Measurements from ENCODE around the gene TPD52L2.
"Not testable (repeated sequence)": the region's sequence is repeated elsewhere in the genome, so short reads cannot be mapped to it uniquely, and the experiment has no call there.

The TPD52L2 gene

DNA sequence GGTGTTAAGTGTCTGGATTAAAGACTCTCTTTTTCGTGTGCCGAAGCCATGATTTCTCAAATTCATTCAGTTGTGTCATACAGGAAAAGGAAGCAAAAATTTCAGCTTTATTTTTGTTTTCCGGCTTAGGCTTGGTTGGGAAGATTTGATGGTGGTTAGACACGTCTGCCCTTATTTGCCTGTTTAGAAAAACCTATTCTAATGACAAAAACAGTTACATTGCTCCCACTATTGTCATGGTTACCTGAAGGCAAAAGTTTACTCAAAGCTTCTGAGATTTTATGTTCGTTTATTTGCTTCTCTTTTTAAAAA, 30.8 kb downstream of the TPD52L2 start:
- DNase-seq (ENCODE audit: low read depth): no peak

DNA sequence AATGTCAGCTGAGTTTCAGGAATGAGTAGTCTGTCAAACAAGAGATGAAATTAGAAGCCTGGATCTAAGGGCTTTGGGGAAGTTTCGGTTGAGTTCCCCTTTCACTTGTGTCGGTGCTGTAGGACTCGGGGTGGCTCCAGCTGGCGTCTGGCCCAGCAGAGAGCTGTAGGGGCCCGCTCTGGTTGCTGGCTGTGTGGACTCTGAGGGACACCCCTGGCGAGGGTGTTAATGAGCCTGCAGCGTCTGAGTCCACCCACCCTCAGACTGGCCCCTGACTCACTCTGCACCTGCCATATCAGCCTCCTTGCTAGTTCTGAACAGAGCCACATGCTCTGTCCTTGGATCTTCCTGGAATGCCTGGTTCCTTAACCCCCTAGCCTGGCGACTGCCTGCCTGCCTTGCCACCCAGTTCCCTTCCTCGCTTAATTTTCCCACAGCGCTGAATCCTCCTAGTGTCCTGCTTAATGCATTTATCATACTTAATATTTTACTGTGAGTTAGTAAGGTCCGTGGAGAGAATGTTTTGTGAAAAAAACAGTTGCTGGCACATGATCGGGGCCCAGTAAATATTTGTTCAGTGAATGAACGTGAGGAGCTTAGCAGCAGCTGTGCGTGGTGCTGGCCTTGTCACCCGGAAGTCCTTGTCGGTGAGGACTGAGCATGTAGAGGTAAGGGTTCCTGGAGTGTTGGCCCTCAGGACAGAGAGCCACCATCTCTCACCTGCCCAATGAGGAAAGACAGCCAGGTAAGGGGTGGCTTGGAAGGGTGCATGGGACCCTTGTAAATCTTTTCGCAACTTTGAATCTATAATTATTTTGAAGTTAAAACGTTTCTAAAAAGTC, 31.4 kb downstream of the TPD52L2 start:
- no peak for DNase-seq (ENCODE audit: low read depth)

DNA sequence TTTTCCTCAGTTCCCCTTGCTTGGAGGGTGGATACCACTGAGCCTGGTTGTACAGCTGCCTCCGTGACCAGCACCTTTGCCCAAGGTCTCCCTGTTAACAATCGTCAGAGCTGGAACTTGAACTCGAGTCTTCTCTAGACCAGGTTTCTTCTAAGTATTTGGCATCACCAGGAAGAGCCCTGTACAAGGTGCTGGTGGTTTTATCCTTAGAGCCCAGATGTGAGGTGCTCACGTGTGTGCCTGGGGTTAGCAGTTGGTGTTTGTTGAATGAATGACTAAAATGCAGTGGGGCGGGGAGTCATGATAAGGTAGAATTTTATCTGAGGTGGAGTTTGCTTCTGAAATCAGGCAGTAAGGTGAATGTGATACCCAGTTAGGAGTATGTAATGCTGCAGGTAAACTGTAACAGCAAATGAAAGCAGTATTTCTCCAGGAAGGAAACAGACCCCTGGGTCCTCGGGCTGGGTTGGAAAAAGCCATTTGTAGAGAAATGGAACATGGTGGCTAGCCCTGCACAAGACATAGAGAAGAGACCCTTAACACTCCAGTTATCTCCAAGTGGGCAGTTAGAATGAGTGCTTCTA, 33.0 kb downstream of the TPD52L2 start:
- no peak for DNase-seq (ENCODE audit: low read depth)

DNA sequence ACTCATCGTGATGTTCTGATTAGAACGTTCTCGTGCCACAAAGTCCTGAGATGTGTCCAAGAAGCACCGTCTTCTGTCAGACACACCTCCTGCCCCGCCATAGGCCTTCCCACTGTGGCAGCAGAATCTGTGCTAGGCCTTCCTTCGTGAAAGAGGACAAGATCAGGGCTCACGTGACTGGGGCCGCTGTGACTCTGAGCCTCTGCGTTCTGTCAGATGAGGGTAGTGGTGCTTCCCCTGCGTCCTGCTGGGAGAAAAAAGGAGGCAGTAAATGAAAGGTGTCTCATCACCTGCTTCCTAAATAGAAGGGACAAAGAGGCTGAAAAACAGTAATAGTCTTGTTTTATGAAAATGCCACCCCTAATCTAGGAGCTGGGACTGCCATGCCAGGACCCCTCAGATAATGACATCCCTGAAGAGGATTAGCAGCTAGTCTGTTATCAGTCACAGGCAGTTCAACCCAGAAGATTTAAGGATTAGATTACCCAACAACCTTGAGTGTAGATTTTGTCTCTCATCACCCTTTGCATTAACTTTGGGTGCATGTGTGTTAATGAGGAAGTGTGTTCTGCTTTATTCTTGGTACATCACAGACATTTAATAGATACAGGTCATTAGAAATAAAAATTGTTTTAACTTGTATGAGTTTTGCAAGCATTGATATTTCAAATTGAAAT, 34.0 kb downstream of the TPD52L2 start:
- no peak for DNase-seq (ENCODE audit: low read depth)

DNA sequence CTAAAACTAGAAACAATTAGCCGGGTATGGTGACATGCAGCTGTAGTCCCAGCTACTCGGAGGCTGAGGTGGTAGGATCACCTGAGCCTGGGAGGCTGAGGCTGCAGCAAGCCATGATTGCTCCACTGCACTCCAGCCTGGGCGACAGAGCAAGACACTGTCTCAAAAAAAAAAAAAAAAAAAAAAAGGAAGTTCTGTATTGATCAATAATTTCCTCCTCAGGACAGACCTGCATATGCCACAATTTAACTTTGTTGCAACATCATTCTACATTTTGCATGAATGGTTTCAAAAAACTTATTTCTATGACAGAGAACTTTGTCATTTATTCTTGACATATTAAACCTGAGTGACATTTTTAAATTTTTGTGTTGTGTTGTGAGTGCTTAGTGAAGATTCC, 35.3 kb downstream of the TPD52L2 start:
- no peak for DNase-seq (ENCODE audit: low read depth)

DNA sequence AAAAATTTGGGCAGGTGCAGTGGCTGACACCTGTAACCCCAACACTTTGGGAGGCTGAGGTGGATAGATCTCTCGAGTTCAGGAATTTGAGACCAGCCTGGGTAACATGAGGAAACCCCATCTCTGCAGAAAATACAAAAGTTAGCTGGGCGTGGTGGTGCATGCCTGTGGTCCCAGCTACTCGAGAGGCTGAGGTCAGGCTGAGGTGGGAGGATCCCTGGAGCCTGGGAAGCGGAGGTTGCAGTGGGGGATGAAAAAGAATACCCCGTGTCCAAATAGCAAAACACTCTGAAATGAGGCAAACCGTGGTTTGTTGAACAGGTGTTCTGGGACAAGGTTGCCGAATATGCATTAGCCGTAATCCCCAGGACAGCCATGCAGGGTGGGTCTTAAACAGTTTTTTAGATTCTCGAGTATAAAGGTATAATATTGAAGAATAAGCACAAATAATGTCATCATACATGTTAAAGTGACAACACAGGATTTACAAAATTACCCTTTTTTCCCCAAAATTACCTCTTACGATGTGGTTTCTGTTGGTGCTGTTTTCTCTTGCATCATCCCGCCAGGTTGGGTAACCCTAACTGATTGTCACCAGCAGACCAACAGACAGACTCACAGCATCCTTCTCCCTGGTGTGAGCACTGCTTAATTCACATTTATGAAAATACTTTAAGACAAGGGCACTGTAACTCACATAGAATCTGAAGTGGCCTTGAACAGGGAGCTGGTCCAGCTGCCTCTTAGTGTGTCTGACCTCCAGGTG, 38.9 kb downstream of the TPD52L2 start:
- no peak for DNase-seq (ENCODE audit: low read depth)

DNA sequence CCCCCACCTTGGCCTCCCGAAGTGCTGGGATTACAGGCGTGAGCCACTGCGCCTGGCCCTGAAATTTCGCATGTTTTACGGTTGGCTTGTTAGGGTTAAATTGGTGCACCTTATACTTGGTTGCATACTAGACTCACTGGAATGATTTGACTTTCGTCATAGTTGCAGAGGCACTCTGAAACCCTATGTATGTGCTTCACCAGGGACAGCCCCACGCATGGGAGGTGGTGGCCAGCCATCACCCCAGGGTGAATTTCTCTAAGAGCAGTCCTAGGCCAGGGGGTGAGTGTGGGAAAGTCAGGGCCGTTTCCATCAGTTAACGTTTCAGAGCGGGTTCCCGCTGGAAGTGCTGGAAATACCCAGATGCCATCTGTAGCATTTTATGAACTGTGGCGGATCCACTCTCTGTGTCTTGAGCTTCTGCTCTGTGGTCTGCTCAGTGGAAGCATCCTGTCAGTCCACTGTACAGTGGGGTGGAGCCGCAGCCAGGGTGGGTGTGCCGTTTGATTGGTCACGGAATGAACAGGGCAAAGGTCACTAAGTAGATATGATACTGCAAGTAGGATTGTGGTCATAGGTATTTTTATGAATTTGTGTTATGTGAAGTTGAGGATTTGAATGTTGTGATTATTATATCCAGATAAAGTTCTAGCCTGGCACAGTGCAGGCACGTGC, 43.1 kb downstream of the TPD52L2 start:
- no peak for DNase-seq (ENCODE audit: low read depth)

DNA sequence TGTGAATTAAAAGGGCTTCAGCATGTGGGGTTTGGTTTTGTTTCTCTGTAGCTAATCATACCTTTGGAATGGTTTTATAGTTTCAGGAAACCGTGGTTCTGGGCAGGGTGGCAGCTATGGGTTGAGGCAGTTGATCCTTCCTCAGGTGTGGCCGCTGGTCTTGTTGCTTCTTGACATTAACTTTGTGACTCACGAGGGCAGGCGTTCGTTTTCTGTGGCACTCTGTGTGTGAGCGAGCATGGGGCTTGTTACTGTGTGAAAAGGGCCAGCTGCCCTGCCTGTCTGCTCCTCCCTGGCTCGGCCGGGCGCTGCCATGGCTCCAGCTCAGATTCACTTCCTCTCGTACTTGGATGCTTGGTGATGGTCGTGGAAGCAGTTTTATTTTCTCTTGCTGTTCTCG, 46.1 kb downstream of the TPD52L2 start:
- no peak for DNase-seq (ENCODE audit: low read depth)

DNA sequence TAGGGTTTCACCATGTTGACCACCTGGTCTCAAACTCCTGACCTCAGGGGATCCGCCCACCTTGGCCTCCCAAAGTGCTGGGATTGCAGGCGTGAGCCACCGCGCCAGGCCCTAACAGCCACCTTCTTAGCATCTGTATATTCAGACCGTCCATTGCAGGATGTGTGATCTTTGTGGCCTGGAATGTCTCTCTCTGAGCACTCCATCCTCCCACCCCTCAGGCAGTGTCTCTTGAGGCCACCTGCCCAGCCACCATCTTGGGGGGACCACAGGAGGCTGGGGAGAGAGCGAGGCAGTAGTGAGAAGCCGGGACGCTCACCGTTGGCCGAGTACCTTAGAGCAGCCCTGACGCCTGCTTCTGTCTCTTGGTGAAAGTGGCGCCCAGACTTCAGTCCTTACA, 48.7 kb downstream of the TPD52L2 start:
- DNase-seq (ENCODE audit: low read depth): no peak

DNA sequence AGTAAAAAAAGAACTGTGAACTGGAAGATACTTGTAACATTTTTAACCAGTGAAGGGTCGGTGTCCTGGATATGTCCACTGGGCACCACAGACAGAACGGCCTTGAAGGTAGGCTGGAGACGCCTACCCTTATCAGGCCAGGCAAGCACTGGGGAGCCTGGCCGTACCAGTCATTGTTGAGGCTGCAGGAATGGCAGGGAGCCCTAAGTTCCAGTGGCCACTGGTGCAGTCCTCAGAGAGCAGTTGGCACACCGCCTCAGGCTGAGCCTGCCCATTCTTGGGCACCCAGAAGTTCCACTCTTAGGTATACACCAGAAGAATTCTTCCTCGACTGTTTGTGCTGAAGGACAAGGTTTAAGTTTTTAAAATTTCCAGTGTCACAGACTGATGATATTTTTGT, 50.4 kb downstream of the TPD52L2 start:
- no peak for DNase-seq (ENCODE audit: low read depth)

DNA sequence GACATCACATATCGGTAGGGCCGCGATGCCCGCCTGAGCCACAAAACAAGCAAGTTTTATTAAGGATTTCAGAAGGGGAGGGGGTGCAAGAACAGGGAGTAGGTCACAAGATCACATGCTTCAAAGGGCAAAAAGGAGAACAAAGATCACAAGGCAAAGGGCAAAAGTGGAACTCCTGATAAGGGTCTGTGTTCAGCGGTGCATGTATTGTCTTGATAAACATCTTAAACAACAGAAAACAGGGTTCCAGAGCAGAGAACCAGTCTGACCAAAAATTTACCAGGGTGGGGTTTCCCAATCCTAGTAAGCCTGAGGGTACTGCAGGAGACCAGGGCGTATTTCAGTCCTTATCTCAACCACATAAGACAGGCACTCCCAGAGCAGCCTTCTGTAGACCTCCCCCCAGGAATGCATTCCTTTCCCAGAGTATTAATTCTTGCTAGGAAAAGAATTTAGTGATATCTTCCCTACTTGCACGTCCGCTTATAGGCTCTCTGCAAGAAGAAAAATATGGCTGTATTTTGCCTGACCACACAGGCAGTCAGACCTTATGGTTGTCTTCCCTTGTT, 51.4 kb downstream of the TPD52L2 start:
- DNase-seq (ENCODE audit: low read depth): not testable (repeated sequence)

DNA sequence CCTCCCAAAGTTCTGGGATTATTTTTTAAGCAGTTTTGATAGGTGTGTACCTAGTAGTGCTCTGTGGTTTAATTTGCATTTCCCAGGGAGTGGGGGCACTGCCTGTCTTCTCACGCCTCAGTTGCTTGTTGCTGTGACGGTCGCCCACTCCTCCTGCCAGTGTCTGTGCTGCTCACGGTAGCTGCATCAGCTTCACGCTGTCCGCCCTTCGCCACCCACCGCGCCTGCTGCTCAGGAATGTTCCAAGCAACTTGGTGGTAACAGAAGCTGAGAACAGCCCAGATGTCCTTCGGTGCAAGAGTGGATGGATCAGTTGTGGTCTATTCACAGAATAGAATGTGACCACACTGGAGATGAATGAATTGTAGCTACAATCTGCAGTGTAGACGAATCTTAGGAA, 52.7 kb downstream of the TPD52L2 start:
- DNase-seq (ENCODE audit: low read depth): no peak

DNA sequence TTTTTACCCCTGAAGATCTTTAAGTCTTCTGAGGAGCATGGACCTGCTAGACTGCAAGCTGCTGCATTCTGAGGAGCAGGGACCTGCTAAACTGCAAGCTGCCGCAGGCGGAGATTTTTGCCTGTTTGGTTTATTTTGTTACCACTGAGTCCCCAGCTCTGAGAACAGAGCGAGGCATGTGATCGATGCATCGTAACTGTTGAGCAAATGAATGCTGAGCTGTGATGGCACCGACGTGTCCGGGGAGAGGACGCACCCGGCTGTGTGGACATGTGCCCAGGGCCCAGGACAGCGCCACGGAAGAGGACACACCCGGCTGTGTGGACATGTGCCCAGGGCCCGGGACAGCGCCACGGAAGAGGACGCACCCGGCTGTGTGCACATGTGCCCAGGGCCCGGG, 54.1 kb downstream of the TPD52L2 start:
- no peak for DNase-seq (ENCODE audit: low read depth)

DNA sequence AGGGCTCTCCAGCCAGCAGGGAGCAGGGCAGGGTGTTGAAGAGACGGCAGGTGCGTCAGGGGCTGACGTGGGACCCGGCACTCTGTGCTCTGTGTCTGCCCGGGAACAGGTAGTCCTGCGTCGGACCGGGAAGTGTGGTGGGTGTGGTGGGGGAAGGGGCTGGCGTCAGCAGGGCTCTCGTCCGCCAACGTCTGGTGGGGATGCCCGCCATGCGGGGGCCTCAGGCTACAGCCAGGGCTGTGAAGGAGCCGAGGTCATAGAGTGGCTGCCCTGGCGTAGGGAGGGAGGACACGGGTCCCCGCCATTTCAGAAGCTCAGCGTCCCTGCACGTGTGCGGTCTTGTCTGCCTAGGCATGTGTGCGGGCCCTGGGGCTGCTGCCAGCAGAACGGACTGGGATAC, 55.2 kb downstream of the TPD52L2 start:
- no peak for DNase-seq (ENCODE audit: low read depth)

DNA sequence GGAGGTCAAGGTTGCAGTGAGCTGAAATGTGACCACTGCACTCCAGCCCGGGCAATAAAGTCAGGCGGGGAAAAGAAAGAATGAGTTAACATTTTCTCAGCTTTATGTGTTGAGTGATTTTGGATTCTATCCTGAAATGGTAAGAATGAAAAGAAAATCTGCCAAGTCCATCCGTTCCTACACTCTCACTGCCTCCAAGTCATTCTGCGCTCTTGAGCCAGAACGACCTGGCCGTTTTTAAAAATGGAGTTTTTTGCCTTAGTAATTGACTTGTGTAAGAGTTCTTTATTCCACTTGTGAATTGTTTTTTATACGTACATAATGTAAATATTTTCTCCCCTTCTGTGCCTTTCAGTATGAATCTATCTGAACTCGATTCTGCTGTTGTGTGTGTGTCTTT, 58.6 kb downstream of the TPD52L2 start:
- DNase-seq (ENCODE audit: low read depth): no peak

DNA sequence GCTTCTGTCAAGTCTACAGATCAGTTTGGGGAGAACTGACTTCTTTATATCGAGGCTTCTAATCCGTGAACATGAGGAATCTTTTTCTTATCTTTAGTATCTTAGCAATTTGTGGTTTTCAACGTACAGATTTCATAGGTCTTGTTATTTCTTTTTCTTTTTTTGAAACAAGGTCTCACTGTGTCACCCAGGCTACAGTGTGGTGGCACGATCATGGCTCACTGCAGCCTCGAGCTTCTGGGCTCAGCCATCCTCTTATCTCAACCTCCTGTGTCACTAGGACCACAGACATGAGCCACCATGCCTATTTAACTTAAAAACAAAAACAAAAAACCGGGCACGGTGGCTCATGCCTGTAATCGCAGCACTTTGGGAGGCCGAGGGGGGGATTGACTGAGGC, 59.2 kb downstream of the TPD52L2 start:
- no peak for DNase-seq (ENCODE audit: low read depth)

DNA sequence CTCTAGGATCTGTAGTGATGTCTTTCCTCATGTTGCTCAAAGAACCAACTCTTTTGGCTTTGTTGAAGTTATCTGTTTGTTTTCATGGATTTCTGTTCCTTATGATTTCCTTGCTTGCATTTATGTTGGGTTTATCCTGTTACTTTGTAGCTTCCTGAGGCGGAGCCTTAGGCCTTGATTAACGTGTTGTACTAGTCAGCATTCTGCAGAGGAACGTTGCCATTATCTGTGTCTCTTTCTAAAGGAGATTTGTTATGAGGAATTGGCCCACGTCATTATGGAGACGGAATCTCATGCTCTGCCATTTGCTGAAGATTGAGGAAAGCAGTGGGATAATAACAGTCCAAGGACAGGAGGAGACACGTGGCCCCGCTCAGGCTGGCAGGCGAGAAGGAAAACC, 61.2 kb downstream of the TPD52L2 start:
- DNase-seq (ENCODE audit: low read depth): no peak

DNA sequence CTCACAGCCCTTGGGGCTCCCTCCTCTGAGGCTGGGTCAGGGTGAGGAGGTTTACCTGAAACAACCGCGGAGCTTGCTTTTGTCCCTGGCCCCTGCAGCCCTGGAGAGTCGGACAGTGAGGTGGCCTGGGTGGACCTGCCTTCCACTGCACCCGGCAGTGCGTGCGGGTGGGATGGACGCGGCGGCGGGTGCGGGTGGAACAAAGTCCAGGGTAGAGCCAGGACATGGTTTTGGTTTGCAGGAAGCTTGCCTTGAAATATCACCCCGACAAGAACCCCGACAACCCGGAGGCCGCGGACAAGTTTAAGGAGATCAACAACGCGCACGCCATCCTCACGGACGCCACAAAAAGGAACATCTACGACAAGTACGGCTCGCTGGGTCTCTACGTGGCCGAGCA, 64.0 kb downstream of the TPD52L2 start:
- DNase-seq (ENCODE audit: low read depth): no peak

DNA sequence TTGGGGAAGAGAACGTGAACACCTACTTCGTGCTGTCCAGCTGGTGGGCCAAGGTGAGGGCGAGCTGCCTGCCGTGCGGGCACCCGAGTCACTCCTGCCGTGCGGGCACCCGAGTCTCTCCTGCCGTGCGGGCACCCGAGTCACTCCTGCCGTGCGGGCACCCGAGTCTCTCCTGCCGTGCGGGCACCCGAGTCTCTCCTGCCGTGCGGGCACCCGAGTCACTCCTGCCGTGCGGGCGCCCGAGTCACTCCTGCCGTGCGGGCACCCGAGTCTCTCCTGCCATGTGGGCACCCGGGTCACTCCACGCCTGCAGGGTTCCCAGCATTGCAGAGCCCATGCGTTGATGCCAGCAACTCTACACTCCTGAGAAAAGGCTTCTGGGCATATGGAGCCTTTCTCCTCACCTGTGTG, 64.4 kb downstream of the TPD52L2 start:
- not testable (repeated sequence) for DNase-seq (ENCODE audit: low read depth)

DNA sequence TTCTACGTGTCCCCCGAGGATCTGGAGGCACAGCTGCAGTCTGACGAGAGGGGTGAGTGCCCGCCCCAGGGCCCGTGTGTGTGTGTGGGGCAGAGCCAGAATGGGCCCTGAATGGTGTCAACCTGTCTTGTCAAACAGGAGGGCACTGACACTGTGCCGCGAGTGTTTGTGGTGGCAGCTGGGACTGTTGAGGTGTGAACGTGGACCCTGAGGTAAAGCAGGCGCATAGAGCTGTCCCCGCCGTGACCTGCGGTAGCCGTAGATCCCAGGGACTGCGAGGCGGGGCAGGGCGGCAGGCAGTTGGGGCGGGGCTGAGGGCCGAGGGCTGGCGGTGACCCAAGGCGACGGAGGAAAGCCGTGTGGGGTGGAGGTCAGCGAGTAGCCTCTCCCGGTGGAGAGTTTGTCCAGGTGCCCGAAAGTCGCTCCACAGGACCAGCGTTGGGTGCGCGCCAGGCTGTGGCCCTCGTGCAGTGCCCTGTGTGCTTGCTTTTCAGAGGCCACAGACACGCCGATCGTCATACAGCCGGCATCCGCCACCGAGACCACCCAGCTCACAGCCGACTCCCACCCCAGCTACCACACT, 66.0 kb downstream of the TPD52L2 start:
- no peak for DNase-seq (ENCODE audit: low read depth)

DNA sequence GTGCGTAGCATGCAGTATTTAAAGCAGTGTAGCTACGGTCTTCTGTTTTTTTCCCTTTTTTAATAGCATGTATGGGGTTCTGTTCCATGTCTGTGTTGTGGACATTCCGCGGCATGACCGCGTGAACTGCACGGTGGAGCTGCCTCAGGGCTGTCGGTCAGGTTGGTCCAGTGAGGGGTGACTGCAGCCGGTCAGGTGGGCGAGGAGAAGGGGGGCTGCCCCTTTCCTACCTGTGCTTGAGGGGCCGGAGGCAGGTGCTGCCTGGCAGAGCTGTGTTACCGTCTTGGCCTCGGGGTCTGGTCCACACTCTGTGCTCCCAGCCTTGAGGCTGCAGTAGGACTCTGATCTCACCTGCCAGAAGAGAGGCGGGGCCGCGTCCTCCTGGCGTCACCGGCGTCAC, 66.7 kb downstream of the TPD52L2 start:
- no peak for DNase-seq (ENCODE audit: low read depth)

Data from stimulated activated CD8-positive, alpha-beta memory T cell treated with anti-CD3 and anti-CD28 coated beads, Interleukin-15, amount 100 ng/mL, for 1 hour (primary cell).